H1 (cell line): ENCODE results near the gene PTPN13. TPM values are rescaled to one million over a fixed set of nuclear protein-coding genes. Genes with fewer than 3 reads are reported as not detected.

Experiments
- CTCF ChIA-PET: fragments of 300-600 bp; sonication (Branson Sonifier 250); formaldehyde crosslinking; loops from one replicate; lab custom pipeline; 2021; ENCODE audit not compliant: partially characterized antibody; lab: Charles Lee
- POLR2A ChIA-PET: fragments of 300-600 bp; sonication (Branson Sonifier 250); formaldehyde crosslinking; loops from one replicate; lab custom pipeline; 2021; ENCODE audit warnings: inconsistent platforms; ENCODE audit not compliant: partially characterized antibody; lab: Charles Lee
- DNase-seq, 2 experiments: peaks; one replicate each; pipeline versions ENCODE4 v3.0.0 to v3.0.0-alpha.2; 2010 to 2022; ENCODE audit warnings: low spot score in 2 of 2, low read depth in 1 of 2, mixed read lengths in 1 of 2
- FAIRE-seq: peaks from 2 replicates; lab custom pipeline; 2011; peaks lifted over from hg19 to GRCh38; lab: Jason Lieb, UNC
- H2AFZ ChIP-seq: 2 replicates; pipeline ENCODE4 v1.8.1; 2012; ENCODE audit warnings: low read length, inconsistent platforms
- H2AK5ac ChIP-seq: 2 replicates; pipeline ENCODE4 v1.6.1; 2013; ENCODE audit warnings: low read depth, low read length
- H2BK120ac ChIP-seq: replicated peaks from 2 replicates; pipeline ENCODE3; 2013; ENCODE audit warnings: low read depth, low read length, inconsistent platforms
- H2BK12ac ChIP-seq: 2 replicates; pipeline ENCODE4 v1.6.1; 2013; ENCODE audit warnings: low read depth, low read length
- H2BK15ac ChIP-seq: 2 replicates; pipeline ENCODE4 v1.6.1; 2013; ENCODE audit warnings: low read length
- H2BK20ac ChIP-seq: 2 replicates; pipeline ENCODE4 v1.6.1; 2013; ENCODE audit warnings: low read length
- H2BK5ac ChIP-seq: 2 replicates; pipeline ENCODE4 v1.6.1; 2013; ENCODE audit warnings: low read depth, low read length
- H3K14ac ChIP-seq: 2 replicates; pipeline ENCODE4 v1.6.1; 2013; ENCODE audit warnings: inconsistent platforms; ENCODE audit not compliant: insufficient read length
- H3K18ac ChIP-seq: 2 replicates; pipeline ENCODE4 v1.6.1; 2013; ENCODE audit warnings: low read length; ENCODE audit errors: extremely low read depth
- H3K23ac ChIP-seq: 2 replicates; pipeline ENCODE4 v1.6.1; 2013; ENCODE audit warnings: inconsistent platforms; ENCODE audit not compliant: insufficient read length
- H3K23me2 ChIP-seq: 2 replicates; pipeline ENCODE4 v1.6.1; 2013; ENCODE audit warnings: low read depth, low read length
- H3K27ac ChIP-seq: 2 replicates; pipeline ENCODE4 v1.6.1; 2011; ENCODE audit warnings: low read depth, low read length, inconsistent platforms
- H3K27me3 ChIP-seq, 4 experiments: replicated peaks in 1 of 4; 1 replicate in 1 of 4; 2 replicates in 3 of 4; pipeline versions ENCODE4 v1.6.1 to v1.8.1; 2011 to 2013; ENCODE audit warnings: low read length in 3 of 4, mild to moderate bottlenecking in 3 of 4, inconsistent platforms in 2 of 4, mixed read lengths in 2 of 4, moderate library complexity in 1 of 4; ENCODE audit not compliant: control insufficient read depth in 3 of 4, insufficient read depth in 3 of 4; ENCODE audit errors: extremely low read depth in 1 of 4
- H3K36me3 ChIP-seq, 4 experiments: 2 replicates each; pipeline versions ENCODE4 v1.6.1 to v1.8.1; 2011 to 2013; ENCODE audit warnings: mild to moderate bottlenecking in 4 of 4, low read length in 3 of 4, moderate library complexity in 2 of 4, control low read depth in 1 of 4, inconsistent platforms in 1 of 4; ENCODE audit not compliant: insufficient read depth in 4 of 4, control insufficient read depth in 2 of 4
- H3K4ac ChIP-seq: replicated peaks from 2 replicates; pipeline ENCODE3; 2013; ENCODE audit warnings: low read length, low read depth, mixed read lengths, inconsistent platforms; ENCODE audit not compliant: insufficient read length
- H3K4me1 ChIP-seq, 4 experiments: replicated peaks in 1 of 4; 1 replicate in 1 of 4; 2 replicates in 3 of 4; pipeline versions ENCODE4 v1.6.1 to v1.8.1; 2011 to 2013; ENCODE audit warnings: low read length in 3 of 4, inconsistent platforms in 2 of 4, mixed read lengths in 1 of 4; ENCODE audit not compliant: insufficient read depth in 4 of 4, control insufficient read depth in 3 of 4
- H3K4me2 ChIP-seq, 2 experiments: 2 replicates each; pipeline versions ENCODE4 v1.6.1 to v1.8.1; 2011 to 2013; ENCODE audit warnings: low read depth in 2 of 2, low read length in 2 of 2, control low read depth in 1 of 2, inconsistent platforms in 1 of 2, mild to moderate bottlenecking in 1 of 2; ENCODE audit not compliant: insufficient read depth in 1 of 2
- H3K4me3 ChIP-seq, 4 experiments: fragments of 200-600, 300-600 bp in 1 of 4; sonication (generic), shearing (Covaris generic), sonication (Bioruptor Twin) in 1 of 4; 2 replicates each; pipeline versions ENCODE4 v1.5.1 to v1.8.1; 2011 to 2016; ENCODE audit warnings: low read length in 4 of 4, low read depth in 3 of 4, control low read depth in 2 of 4, inconsistent platforms in 2 of 4, mild to moderate bottlenecking in 2 of 4, mixed read lengths in 1 of 4, moderate library complexity in 1 of 4; ENCODE audit not compliant: insufficient read depth in 2 of 4; ENCODE audit errors: extremely low read depth in 1 of 4
- H3K56ac ChIP-seq: replicated peaks from 2 replicates; pipeline ENCODE3; 2013; ENCODE audit warnings: low read depth, mild to moderate bottlenecking, mixed read lengths, low read length, inconsistent platforms; ENCODE audit not compliant: insufficient read length
- H3K79me1 ChIP-seq: 2 replicates; pipeline ENCODE4 v1.6.1; 2013; ENCODE audit warnings: low read depth, low read length, control low read depth
- H3K79me2 ChIP-seq, 2 experiments: 2 replicates each; pipeline versions ENCODE4 v1.6.1 to v1.8.1; 2012 to 2013; ENCODE audit warnings: low read length in 2 of 2, mild to moderate bottlenecking in 2 of 2, inconsistent platforms in 1 of 2; ENCODE audit not compliant: insufficient read depth in 2 of 2, control insufficient read depth in 1 of 2
- H3K9ac ChIP-seq, 4 experiments: replicated peaks in 1 of 4; 1 replicate in 1 of 4; 2 replicates in 3 of 4; pipeline versions ENCODE4 v1.6.1 to v1.8.1; 2011 to 2013; ENCODE audit warnings: low read depth in 3 of 4, low read length in 3 of 4, control low read depth in 2 of 4, mild to moderate bottlenecking in 2 of 4, moderate library complexity in 2 of 4, inconsistent platforms in 1 of 4; ENCODE audit errors: extremely low read depth in 1 of 4
- H3K9me3 ChIP-seq, 2 experiments: 2 replicates each; pipeline versions ENCODE4 v1.6.1 to v1.8.1; 2012 to 2013; ENCODE audit warnings: mild to moderate bottlenecking in 2 of 2, moderate library complexity in 2 of 2, control low read depth in 1 of 2, inconsistent platforms in 1 of 2, low read depth in 1 of 2, low read length in 1 of 2, mixed read lengths in 1 of 2; ENCODE audit not compliant: insufficient read depth in 2 of 2
- H4K20me1 ChIP-seq, 2 experiments: replicated peaks in 1 of 2; 2 replicates each; pipeline versions ENCODE3 to v1.8.1; 2011 to 2013; ENCODE audit warnings: inconsistent platforms in 2 of 2, low read length in 2 of 2, mild to moderate bottlenecking in 1 of 2; ENCODE audit not compliant: insufficient read depth in 2 of 2, control insufficient read depth in 1 of 2
- H4K5ac ChIP-seq: 2 replicates; pipeline ENCODE4 v1.6.1; 2013; ENCODE audit warnings: low read length, low read depth, mixed read lengths, inconsistent platforms; ENCODE audit not compliant: insufficient read length
- H4K8ac ChIP-seq: 2 replicates; pipeline ENCODE4 v1.8.0; 2013; ENCODE audit warnings: mild to moderate bottlenecking, moderate library complexity, low read length, inconsistent platforms; ENCODE audit not compliant: insufficient read depth; ENCODE audit errors: extremely low read depth
- H4K91ac ChIP-seq: replicated peaks from 2 replicates; pipeline ENCODE3; 2013; ENCODE audit warnings: low read length, mixed read lengths, inconsistent platforms; ENCODE audit not compliant: insufficient read length
- CHD2 ChIP-seq: IDR thresholded peaks from 2 replicates; pipeline ENCODE4 v1.6.1; 2012; ENCODE audit warnings: low read length, improper control_type of control experiment
- EGR1 ChIP-seq: IDR thresholded peaks from 2 replicates; pipeline ENCODE4 v1.6.1; 2011; ENCODE audit warnings: low read depth, low read length, borderline replicate concordance
- EP300 ChIP-seq, 2 experiments: IDR thresholded peaks; 1 replicate in 1 of 2; 2 replicates in 1 of 2; pipeline ENCODE4 v1.6.1; 2011 to 2012; ENCODE audit warnings: low read depth in 2 of 2, low read length in 2 of 2, mild to moderate bottlenecking in 2 of 2, borderline replicate concordance in 1 of 2, inconsistent platforms in 1 of 2, moderate library complexity in 1 of 2
- GTF2F1 ChIP-seq: IDR thresholded peaks from 2 replicates; pipeline ENCODE4 v1.6.1; 2012; ENCODE audit warnings: low read depth, low read length, improper control_type of control experiment, borderline replicate concordance
- KDM1A ChIP-seq: fragments of 200-600, 300-600 bp; sonication (generic); IDR thresholded peaks from 2 replicates; pipeline ENCODE4 v1.7.1; 2016; ENCODE audit warnings: mild to moderate bottlenecking, low read length, borderline replicate concordance
- KDM5A ChIP-seq: fragments of 200-600 bp; IDR thresholded peaks from 2 replicates; pipeline ENCODE4 v1.7.1; 2012; ENCODE audit warnings: mild to moderate bottlenecking, low read length, inconsistent platforms, mixed read lengths
- NANOG ChIP-seq: IDR thresholded peaks from 2 replicates; pipeline ENCODE4 v1.6.1; 2011; ENCODE audit warnings: low read length, low read depth, mild to moderate bottlenecking, inconsistent platforms; ENCODE audit not compliant: insufficient read depth, poor library complexity, severe bottlenecking
- NRF1 ChIP-seq: IDR thresholded peaks from 2 replicates; pipeline ENCODE4 v1.6.1; 2011; ENCODE audit warnings: mild to moderate bottlenecking, low read depth, low read length, improper control_type of control experiment
- POU5F1 ChIP-seq: IDR thresholded peaks from 2 replicates; pipeline ENCODE4 v1.6.1; 2011; ENCODE audit warnings: low read depth, mild to moderate bottlenecking, low read length, moderate library complexity
- SIN3A ChIP-seq, 2 experiments: IDR thresholded peaks in 1 of 2; conservative IDR thresholded peaks in 1 of 2; 2 replicates each; pipeline ENCODE4 v1.6.1; 2011 to 2012; ENCODE audit warnings: low read length in 2 of 2, improper control_type of control experiment in 1 of 2, low read depth in 1 of 2, mild to moderate bottlenecking in 1 of 2
- SIRT6 ChIP-seq: IDR thresholded peaks from one replicate; pipeline ENCODE4 v1.7.1; 2012; ENCODE audit warnings: low read length, inconsistent platforms
- SRF ChIP-seq: IDR thresholded peaks from 2 replicates; pipeline ENCODE4 v1.6.1; 2011; ENCODE audit warnings: mild to moderate bottlenecking, low read depth, low read length, moderate library complexity
- TBP ChIP-seq: IDR thresholded peaks from 2 replicates; pipeline ENCODE4 v1.6.1; 2011; ENCODE audit warnings: low read depth, low read length, improper control_type of control experiment
- WGBS, 2 experiments: shearing (Covaris generic) in 1 of 2; methylation state at CpG; one replicate each; pipeline versions ENCODE4 v1.1.6 to v1.1.7; 2013 to 2015; ENCODE audit warnings: low lambda C conversion rate in 2 of 2, mixed read lengths in 2 of 2, inconsistent platforms in 1 of 2, low coverage in 1 of 2, missing lambda C conversion rate in 1 of 2; ENCODE audit not compliant: insufficient replicate concordance in 2 of 2, insufficient coverage in 1 of 2, insufficient read length in 1 of 2; ENCODE audit errors: extremely low coverage in 1 of 2, missing lambda C conversion rate in 1 of 2; 5-methylcytosine and 5-hydroxymethylcytosine counted together
- polyA plus RNA-seq, 7 experiments: library from polyadenylated mRNA; depleted of rRNA in 3 of 7; stranded (reverse) in 5 of 7; unstranded in 2 of 7; fragments of >200 nt in 5 of 7; fragments of 200-250 nt in 2 of 7; gene quantifications; 1 replicate in 5 of 7; 2 replicates in 1 of 7; 4 replicates in 1 of 7; pipeline versions ENCODE4 v1.2.1 to v1.2.3, GENCODE V29; 2011 to 2013; ENCODE audit warnings: missing spikeins in 2 of 7, mixed read lengths in 2 of 7
- total RNA-seq: library from RNA; stranded (reverse); fragmentation: NEBNext Ultra II Directional; extraction: Animal tissue kit (Norgen Biotek cat#: 25700); gene quantifications from 2 replicates; pipeline ENCODE4 v1.2.1, GENCODE V29; 2021
- TF ChIP-seq, protein P1 (sequence below): IDR thresholded peaks from 2 replicates; pipeline ENCODE4 v1.6.1; 2011; ENCODE audit warnings: low read depth, mild to moderate bottlenecking, low read length; ENCODE audit not compliant: insufficient read depth

Gene PTPN13
- total and polyA plus RNA-seq, 2 of the 8 experiments (the other 6 are each of a cell fraction or from before 2014, with no cell fraction given), result 12.7 to 57.9 TPM

DNA sequence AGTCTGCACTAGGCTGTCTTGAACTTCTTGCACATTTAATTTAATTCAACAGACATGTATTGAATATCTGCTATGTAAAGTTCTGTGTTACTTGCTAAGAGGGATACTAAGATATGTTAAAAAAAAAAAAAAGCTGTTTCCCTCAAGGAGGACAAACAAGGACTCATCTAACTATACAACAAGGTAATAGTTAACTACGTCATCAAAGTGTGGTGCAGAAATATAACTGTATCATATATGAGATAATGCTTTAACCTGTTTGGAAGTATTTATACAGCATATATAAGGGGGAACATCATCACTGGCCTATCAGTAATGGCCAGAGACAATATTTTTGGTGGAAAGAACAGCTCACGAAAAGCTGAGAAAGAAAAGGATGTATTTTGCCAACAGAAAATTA is 89.9 kb downstream of the PTPN13 start:
- Histone ChIP-seq H4K8ac (no peak overlapping the region), H3K4me2 (no peak overlapping the region), H3K9me3 (no peaks in the 10 kb centered on the region), H3K4me3 (no peak overlapping the region), H3K23ac (no peak overlapping the region), H3K27ac (no peak overlapping the region), H2BK120ac (no peak overlapping the region), H2AFZ (no peak overlapping the region), H3K14ac (no peak overlapping the region), H4K91ac (no peak overlapping the region), H3K4ac (no peak overlapping the region), H3K4me1 (peaks cover 0 to 2% (median 0%) of the 10 kb centered on the region in 4 experiments; a peak in 2 of 7 replicates), H2BK20ac (no peak overlapping the region), H2AK5ac (no peak overlapping the region), H3K23me2 (no peaks in the 10 kb centered on the region), H3K79me2 (no peaks in the 10 kb centered on the region), H4K20me1 (no peaks in the 10 kb centered on the region), H3K27me3 (no peaks in the 10 kb centered on the region), H3K79me1 (no peaks in the 10 kb centered on the region), H3K56ac (no peak overlapping the region), H2BK5ac (no peak overlapping the region), H4K5ac (no peak overlapping the region), H3K9ac (no peak overlapping the region), H2BK15ac (no peak overlapping the region), H3K18ac (no peak overlapping the region), H3K36me3 (peaks cover 0 to 2% (median 0%) of the 10 kb centered on the region in 4 experiments; a peak in 1 of 8 replicates), H2BK12ac (no peak overlapping the region)
- CTCF ChIA-PET, result interaction anchor here (1.1 kb wide), 1 partner anchor 188 kb away, joined by 3 read pairs; no protein-coding TSS in a partner anchor
- WGBS, 2 experiments, result 85% methylated on average over 2 of the region's 2 CpGs; no CpG with 5 or more reads in 1 of the 2 experiments
- no peak for FAIRE-seq
- DNase-seq, result no peak
- POLR2A ChIA-PET, result no interaction called here
- no peak for TF ChIP-seq NRF1
- TF ChIP-seq KDM1A, result no peak
- TF ChIP-seq POU5F1, result no peak
- no peak for TF ChIP-seq EGR1
- no peak for TF ChIP-seq EP300 (IDR thresholded peaks at IDR 0.05; ENCODE audit: borderline replicate concordance in 1 of 2, low read depth in 2 of 2, low read length in 2 of 2)
- TF ChIP-seq CHD2, result no peak
- no peak for TF ChIP-seq NANOG
- no peak for TF ChIP-seq GTF2F1
- TF ChIP-seq SIRT6, result no peak
- TF ChIP-seq TBP, result no peak
- no peak for TF ChIP-seq SRF
- no peak for TF ChIP-seq SIN3A (conservative IDR thresholded peaks at IDR 0.05 in 1 of 2, IDR thresholded peaks at IDR 0.05 in 1 of 2; ENCODE audit: low read depth in 1 of 2, low read length in 2 of 2)
- TF ChIP-seq, protein P1, sequence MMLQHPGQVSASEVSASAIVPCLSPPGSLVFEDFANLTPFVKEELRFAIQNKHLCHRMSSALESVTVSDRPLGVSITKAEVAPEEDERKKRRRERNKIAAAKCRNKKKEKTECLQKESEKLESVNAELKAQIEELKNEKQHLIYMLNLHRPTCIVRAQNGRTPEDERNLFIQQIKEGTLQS, result no peak
- TF ChIP-seq KDM5A, result no peak
